K562 treated with DMSO at 1 percent for 4 hours (cell line): ENCODE measurements around the gene SPANXC. TPM values are rescaled to one million over a fixed set of nuclear protein-coding genes. Genes with fewer than 3 reads are reported as not detected.

ENCODE experiments used
- total RNA-seq: library from RNA; unstranded; fragments of 300-600 nt; gene quantifications from 2 replicates; pipeline ENCODE4 v1.2.3, GENCODE V29; 2022; ENCODE audit not compliant: insufficient read depth

SPANXC gene
- not detected in 2 replicates for total RNA-seq

GRCh38 chrX:141242417-141242816 is at the start of gene SPANXC:
Gene SPANXC, minus strand, starts transcription at chrX:141242517. Its CDS starts 60 bp downstream, at chrX:141242457.

Other genes with a start within 250 kb of the SPANXC start
- gene SPANXB1, start 239.9 kb downstream of the SPANXC start, total RNA-seq: not detected in 2 replicates
- gene LDOC1, start 65.4 kb downstream of the SPANXC start, total RNA-seq: 10.7 and 14.0 TPM in 2 replicates